HepG2 (cell line): ENCODE results near the gene PFN2. TPM values are rescaled to one million over a fixed set of nuclear protein-coding genes. Genes with fewer than 3 reads are reported as not detected.
A peak's percentile ranks its signal among the peaks of the same experiment; 100 is the strongest.

Experiments used
- CEBPB ChIP-seq: IDR thresholded peaks from 2 replicates; pipeline ENCODE4 v1.6.1; 2011; ENCODE audit warnings: low read depth, low read length, improper control_type of control experiment, borderline replicate concordance
- DMAP1 ChIP-seq: IDR thresholded peaks from 2 replicates; pipeline ENCODE4 v1.6.1; 2016
- EED ChIP-seq: sonication (generic); formaldehyde crosslinking; IDR thresholded peaks from 2 replicates; pipeline ENCODE4 v1.5.0; 2020; ENCODE audit warnings: mild to moderate bottlenecking, missing genetic modification reagents
- ERF ChIP-seq: IDR thresholded peaks from 2 replicates; pipeline ENCODE4 v1.6.1; 2018; ENCODE audit warnings: missing biosample characterization, missing genetic modification reagents
- ETV6 ChIP-seq: sonication (generic); formaldehyde crosslinking; conservative IDR thresholded peaks from 2 replicates; pipeline ENCODE4 v1.4.0; 2020; ENCODE audit warnings: missing genetic modification reagents
- FOXJ3 ChIP-seq: sonication (generic); formaldehyde crosslinking; IDR thresholded peaks from 2 replicates; pipeline ENCODE4 v1.4.0; 2020; ENCODE audit warnings: missing genetic modification reagents, mild to moderate bottlenecking, borderline replicate concordance
- NFKB2 ChIP-seq: sonication (generic); formaldehyde crosslinking; IDR thresholded peaks from 2 replicates; pipeline ENCODE4 v1.4.0; 2020; ENCODE audit warnings: missing genetic modification reagents, borderline replicate concordance
- ZMAT3 ChIP-seq: sonication (generic); formaldehyde crosslinking; conservative IDR thresholded peaks from 2 replicates; pipeline ENCODE4 v1.7.0; 2021; ENCODE audit warnings: missing genetic modification reagents
- ZNF101 ChIP-seq: sonication (generic); formaldehyde crosslinking; IDR thresholded peaks from 2 replicates; pipeline ENCODE4 v1.4.0; 2020; ENCODE audit warnings: mild to moderate bottlenecking, low read depth, missing genetic modification reagents, borderline replicate concordance
- ZNF124 ChIP-seq: sonication (generic); formaldehyde crosslinking; IDR thresholded peaks from 2 replicates; pipeline ENCODE4 v1.4.0; 2020; ENCODE audit warnings: missing genetic modification reagents
- polyA plus RNA-seq, 8 experiments: library from polyadenylated mRNA; depleted of rRNA in 3 of 8; stranded (reverse) in 7 of 8; unstranded in 1 of 8; fragments of >200 nt; fragmentation: Illumina TruSeq in 4 of 8; extraction: Trizol in 4 of 8; gene quantifications; 2 replicates each; pipeline versions ENCODE4 v1.2.1 to v1.2.3, GENCODE V29; 2011 to 2016; ENCODE audit warnings: low read depth in 4 of 8, missing spikeins in 1 of 8, mixed read lengths in 1 of 8; ENCODE audit not compliant: insufficient read depth in 1 of 8
- total RNA-seq, 5 experiments: library from RNA; depleted of rRNA; stranded (reverse); fragments of >200 nt; fragmentation: Illumina TruSeq; extraction: Trizol; gene quantifications; 2 replicates each; pipeline ENCODE4 v1.2.3, GENCODE V29; 2016; ENCODE audit warnings: low read depth in 1 of 5
- TF ChIP-seq, protein P1 (sequence below): sonication (generic); formaldehyde crosslinking; IDR thresholded peaks from 2 replicates; pipeline ENCODE4 v1.5.1; 2020; ENCODE audit warnings: mild to moderate bottlenecking, missing genetic modification reagents
- TF ChIP-seq, protein P2 (sequence below): sonication (generic); formaldehyde crosslinking; IDR thresholded peaks from 2 replicates; pipeline ENCODE4 v1.4.0; 2020; ENCODE audit warnings: missing genetic modification reagents
- TF ChIP-seq, protein P3 (sequence below): sonication (generic); formaldehyde crosslinking; IDR thresholded peaks from 2 replicates; pipeline ENCODE4 v1.4.0; 2020; ENCODE audit warnings: missing genetic modification reagents
- TF ChIP-seq, protein P4 (sequence below): IDR thresholded peaks from 2 replicates; pipeline ENCODE4 v1.6.1; 2018; ENCODE audit warnings: missing genetic modification reagents
- TF ChIP-seq, protein P5 (sequence below): sonication (generic); formaldehyde crosslinking; IDR thresholded peaks from 2 replicates; pipeline ENCODE4 v1.5.1; 2020; ENCODE audit warnings: missing genetic modification reagents, mild to moderate bottlenecking, borderline replicate concordance
- TF ChIP-seq, protein P6 (sequence below): IDR thresholded peaks from 2 replicates; pipeline ENCODE4 v1.6.1; 2016; ENCODE audit warnings: mild to moderate bottlenecking
- TF ChIP-seq, protein P7 (sequence below): IDR thresholded peaks from 2 replicates; pipeline ENCODE4 v1.6.1; 2012; ENCODE audit warnings: low read depth, low read length, improper control_type of control experiment

Gene PFN2
- total and polyA plus RNA-seq, 2 of the 13 experiments (the other 11 are each of a cell fraction or from before 2014, with no cell fraction given), result 57.3 to 150 TPM

DNA sequence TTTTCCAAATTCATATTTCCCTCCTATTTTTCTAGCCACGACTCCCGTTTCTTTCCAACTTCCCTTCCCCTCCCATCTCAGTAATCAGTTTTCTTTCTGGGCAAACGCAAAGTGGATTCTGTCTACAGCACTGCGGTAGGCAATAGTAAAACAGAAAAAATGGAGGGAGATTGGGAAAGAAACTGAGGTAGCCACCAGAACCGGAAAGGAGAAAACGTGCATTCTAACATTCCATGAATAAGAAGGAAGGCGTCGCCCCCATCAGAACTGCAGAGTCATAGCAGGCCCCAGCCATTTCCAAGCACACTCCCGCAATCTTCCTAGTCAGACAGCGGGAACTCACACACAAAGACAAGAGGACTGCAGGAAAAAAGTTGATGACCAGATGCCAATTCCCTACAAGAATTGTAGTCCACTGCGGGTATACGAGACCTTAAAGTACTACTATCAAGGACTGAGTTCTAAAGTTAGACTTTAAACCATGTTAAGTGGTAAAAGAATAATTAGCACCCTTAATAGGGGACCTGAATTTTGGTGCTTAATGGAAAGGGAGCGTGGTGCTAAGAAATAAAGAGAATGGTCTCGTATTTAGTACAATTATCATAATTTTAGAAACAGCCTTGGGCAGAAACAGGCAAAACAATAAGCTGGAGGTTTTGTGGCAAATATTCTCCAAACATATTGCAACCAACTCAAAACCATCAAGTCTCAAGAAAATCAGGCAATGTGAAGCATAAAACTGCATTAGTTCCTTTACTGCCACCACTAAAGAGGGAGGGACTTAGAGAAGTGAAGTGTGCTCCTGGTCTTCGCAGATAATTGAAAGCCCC is 1.4 kb downstream of the PFN2 start (continued):
- TF ChIP-seq, protein P1, sequence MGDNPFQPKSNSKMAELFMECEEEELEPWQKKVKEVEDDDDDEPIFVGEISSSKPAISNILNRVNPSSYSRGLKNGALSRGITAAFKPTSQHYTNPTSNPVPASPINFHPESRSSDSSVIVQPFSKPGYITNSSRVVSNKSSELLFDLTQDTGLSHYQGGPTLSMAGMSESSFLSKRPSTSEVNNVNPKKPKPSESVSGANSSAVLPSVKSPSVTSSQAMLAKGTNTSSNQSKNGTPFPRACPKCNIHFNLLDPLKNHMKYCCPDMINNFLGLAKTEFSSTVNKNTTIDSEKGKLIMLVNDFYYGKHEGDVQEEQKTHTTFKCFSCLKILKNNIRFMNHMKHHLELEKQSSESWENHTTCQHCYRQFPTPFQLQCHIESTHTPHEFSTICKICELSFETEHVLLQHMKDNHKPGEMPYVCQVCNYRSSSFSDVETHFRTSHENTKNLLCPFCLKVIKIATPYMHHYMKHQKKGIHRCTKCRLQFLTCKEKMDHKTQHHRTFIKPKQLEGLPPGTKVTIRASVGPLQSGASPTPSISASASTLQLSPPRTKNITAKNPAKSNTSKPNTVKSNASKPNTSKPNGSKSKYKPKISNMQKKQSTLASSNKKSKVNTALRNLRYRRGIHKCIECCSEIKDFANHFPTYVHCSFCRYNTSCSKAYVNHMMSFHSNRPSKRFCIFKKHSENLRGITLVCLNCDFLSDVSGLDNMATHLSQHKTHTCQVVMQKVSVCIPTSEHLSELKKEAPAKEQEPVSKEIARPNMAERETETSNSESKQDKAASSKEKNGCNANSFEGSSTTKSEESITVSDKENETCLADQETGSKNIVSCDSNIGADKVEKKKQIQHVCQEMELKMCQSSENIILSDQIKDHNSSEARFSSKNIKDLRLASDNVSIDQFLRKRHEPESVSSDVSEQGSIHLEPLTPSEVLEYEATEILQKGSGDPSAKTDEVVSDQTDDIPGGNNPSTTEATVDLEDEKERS (CRISPR knock-in tag), result peak; percentile 64; the same call in 1 of the 2 replicates
- TF ChIP-seq ETV6 (CRISPR knock-in tag), result no peak
- TF ChIP-seq, protein P2, sequence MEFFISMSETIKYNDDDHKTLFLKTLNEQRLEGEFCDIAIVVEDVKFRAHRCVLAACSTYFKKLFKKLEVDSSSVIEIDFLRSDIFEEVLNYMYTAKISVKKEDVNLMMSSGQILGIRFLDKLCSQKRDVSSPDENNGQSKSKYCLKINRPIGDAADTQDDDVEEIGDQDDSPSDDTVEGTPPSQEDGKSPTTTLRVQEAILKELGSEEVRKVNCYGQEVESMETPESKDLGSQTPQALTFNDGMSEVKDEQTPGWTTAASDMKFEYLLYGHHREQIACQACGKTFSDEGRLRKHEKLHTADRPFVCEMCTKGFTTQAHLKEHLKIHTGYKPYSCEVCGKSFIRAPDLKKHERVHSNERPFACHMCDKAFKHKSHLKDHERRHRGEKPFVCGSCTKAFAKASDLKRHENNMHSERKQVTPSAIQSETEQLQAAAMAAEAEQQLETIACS (CRISPR knock-in tag), result no peak
- no peak for TF ChIP-seq NFKB2 (CRISPR knock-in tag)
- TF ChIP-seq ZNF101 (CRISPR knock-in tag), result no peak
- TF ChIP-seq, protein P3, sequence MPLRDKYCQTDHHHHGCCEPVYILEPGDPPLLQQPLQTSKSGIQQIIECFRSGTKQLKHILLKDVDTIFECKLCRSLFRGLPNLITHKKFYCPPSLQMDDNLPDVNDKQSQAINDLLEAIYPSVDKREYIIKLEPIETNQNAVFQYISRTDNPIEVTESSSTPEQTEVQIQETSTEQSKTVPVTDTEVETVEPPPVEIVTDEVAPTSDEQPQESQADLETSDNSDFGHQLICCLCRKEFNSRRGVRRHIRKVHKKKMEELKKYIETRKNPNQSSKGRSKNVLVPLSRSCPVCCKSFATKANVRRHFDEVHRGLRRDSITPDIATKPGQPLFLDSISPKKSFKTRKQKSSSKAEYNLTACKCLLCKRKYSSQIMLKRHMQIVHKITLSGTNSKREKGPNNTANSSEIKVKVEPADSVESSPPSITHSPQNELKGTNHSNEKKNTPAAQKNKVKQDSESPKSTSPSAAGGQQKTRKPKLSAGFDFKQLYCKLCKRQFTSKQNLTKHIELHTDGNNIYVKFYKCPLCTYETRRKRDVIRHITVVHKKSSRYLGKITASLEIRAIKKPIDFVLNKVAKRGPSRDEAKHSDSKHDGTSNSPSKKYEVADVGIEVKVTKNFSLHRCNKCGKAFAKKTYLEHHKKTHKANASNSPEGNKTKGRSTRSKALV (CRISPR knock-in tag), result peak; percentile 39; the same call in 1 of the 2 replicates
- TF ChIP-seq, protein P4, sequence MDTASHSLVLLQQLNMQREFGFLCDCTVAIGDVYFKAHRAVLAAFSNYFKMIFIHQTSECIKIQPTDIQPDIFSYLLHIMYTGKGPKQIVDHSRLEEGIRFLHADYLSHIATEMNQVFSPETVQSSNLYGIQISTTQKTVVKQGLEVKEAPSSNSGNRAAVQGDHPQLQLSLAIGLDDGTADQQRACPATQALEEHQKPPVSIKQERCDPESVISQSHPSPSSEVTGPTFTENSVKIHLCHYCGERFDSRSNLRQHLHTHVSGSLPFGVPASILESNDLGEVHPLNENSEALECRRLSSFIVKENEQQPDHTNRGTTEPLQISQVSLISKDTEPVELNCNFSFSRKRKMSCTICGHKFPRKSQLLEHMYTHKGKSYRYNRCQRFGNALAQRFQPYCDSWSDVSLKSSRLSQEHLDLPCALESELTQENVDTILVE, result no peak
- no peak for TF ChIP-seq CEBPB
- no peak for TF ChIP-seq FOXJ3 (CRISPR knock-in tag)
- no peak; the same call in 1 of the 2 replicates for TF ChIP-seq ZMAT3 (CRISPR knock-in tag)
- TF ChIP-seq, protein P5, sequence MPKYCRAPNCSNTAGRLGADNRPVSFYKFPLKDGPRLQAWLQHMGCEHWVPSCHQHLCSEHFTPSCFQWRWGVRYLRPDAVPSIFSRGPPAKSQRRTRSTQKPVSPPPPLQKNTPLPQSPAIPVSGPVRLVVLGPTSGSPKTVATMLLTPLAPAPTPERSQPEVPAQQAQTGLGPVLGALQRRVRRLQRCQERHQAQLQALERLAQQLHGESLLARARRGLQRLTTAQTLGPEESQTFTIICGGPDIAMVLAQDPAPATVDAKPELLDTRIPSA (CRISPR knock-in tag), result no peak
- peak; percentile 58; the same call in 1 of the 2 replicates for TF ChIP-seq ERF (CRISPR knock-in tag)
- TF ChIP-seq, protein P6, sequence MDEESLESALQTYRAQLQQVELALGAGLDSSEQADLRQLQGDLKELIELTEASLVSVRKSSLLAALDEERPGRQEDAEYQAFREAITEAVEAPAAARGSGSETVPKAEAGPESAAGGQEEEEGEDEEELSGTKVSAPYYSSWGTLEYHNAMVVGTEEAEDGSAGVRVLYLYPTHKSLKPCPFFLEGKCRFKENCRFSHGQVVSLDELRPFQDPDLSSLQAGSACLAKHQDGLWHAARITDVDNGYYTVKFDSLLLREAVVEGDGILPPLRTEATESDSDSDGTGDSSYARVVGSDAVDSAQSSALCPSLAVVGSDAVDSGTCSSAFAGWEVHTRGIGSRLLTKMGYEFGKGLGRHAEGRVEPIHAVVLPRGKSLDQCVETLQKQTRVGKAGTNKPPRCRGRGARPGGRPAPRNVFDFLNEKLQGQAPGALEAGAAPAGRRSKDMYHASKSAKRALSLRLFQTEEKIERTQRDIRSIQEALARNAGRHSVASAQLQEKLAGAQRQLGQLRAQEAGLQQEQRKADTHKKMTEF (CRISPR knock-in tag), result no peak; the same call in 1 of the 2 replicates
- no peak for TF ChIP-seq ZNF124 (CRISPR knock-in tag)
- TF ChIP-seq, protein P7, sequence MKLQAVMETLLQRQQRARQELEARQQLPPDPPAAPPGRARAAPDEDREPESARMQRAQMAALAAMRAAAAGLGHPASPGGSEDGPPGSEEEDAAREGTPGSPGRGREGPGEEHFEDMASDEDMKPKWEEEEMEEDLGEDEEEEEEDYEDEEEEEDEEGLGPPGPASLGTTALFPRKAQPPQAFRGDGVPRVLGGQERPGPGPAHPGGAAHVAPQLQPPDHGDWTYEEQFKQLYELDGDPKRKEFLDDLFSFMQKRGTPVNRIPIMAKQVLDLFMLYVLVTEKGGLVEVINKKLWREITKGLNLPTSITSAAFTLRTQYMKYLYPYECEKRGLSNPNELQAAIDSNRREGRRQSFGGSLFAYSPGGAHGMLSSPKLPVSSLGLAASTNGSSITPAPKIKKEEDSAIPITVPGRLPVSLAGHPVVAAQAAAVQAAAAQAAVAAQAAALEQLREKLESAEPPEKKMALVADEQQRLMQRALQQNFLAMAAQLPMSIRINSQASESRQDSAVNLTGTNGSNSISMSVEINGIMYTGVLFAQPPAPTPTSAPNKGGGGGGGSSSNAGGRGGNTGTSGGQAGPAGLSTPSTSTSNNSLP, result no peak
- no peak for TF ChIP-seq EED (CRISPR knock-in tag)
- TF ChIP-seq DMAP1, result peak; percentile 65
